Adipocyte (in vitro differentiated cells): ENCODE measurements around the gene TCERG1L.

Experiments
- DNase-seq: peaks from one replicate; pipeline ENCODE4 v3.0.0-alpha.2; 2015; ENCODE audit warnings: low read depth
- H3K27me3 ChIP-seq: replicated peaks from 2 replicates; pipeline ENCODE4 v1.7.0; 2013; ENCODE audit warnings: mild to moderate bottlenecking, low read length, moderate library complexity; ENCODE audit not compliant: control insufficient read depth, insufficient read depth
- H3K36me3 ChIP-seq: 2 replicates; pipeline ENCODE4 v1.7.0; 2013; ENCODE audit warnings: low read length, mild to moderate bottlenecking, moderate library complexity; ENCODE audit not compliant: control insufficient read depth, insufficient read depth, severe bottlenecking
- H3K4me1 ChIP-seq: 2 replicates; pipeline ENCODE4 v1.7.0; 2013; ENCODE audit warnings: mild to moderate bottlenecking, low read length, moderate library complexity; ENCODE audit not compliant: control insufficient read depth, insufficient read depth
- H3K4me3 ChIP-seq: 2 replicates; pipeline ENCODE4 v1.7.0; 2013; ENCODE audit warnings: mild to moderate bottlenecking, low read length, moderate library complexity
- H3K9ac ChIP-seq: 2 replicates; pipeline ENCODE4 v1.7.0; 2013; ENCODE audit warnings: mild to moderate bottlenecking, low read length, moderate library complexity
- H3K9me3 ChIP-seq: 2 replicates; pipeline ENCODE4 v1.7.0; 2013; ENCODE audit warnings: mild to moderate bottlenecking, low read length, moderate library complexity; ENCODE audit not compliant: control insufficient read depth

The TCERG1L gene

DNA sequence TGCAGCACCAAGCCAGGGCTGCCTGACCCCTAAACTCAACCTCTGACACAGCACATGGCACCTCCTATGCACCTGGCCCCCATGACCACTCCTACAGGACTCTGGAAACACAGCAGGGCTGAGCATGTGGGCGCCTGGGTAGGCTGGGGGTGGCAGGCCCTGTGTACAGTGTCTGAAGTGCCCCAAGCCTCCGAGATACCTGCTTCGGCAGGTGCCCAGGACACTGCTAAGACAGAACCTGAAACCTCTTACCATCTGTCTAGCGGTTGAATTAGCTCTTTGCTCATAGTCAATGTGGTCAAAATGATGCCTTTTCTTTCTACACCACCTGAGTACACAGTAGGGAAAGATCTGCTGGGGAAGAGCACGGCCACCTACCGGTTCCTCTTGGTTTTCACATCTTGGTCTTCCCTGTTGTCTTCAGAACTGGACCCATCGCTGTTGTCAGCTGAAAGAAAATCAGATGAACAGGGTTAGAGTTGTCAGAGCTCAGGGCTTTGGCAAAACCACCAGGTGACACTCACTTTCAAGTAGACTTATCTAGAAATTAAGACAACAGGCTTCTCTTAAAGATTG is 177.4 kb downstream of the TCERG1L start:
- DNase-seq, result no peak
- H3K9me3 ChIP-seq, result no peaks in the 10 kb centered on the region
- H3K36me3 ChIP-seq, result no peaks in the 10 kb centered on the region
- H3K27me3 ChIP-seq, result peaks cover 4% of the 10 kb centered on the region
- no peak overlapping the region for H3K9ac ChIP-seq
- no peaks in the 10 kb centered on the region for H3K4me1 ChIP-seq
- H3K4me3 ChIP-seq, result no peak overlapping the region

- no peaks in the 10 kb centered on the region for H3K9me3 ChIP-seq
- H3K36me3 ChIP-seq, result no peaks in the 10 kb centered on the region
- H3K27me3 ChIP-seq, result peaks cover 4% of the 10 kb centered on the region
- no peak overlapping the region for H3K9ac ChIP-seq
- no peak for DNase-seq
- no peak overlapping the region for H3K4me3 ChIP-seq
- H3K4me1 ChIP-seq, result no peaks in the 10 kb centered on the region
These were observed 178.8 kb downstream of the TCERG1L start for GRCh38 chr10:131132681-131133080.

DNA sequence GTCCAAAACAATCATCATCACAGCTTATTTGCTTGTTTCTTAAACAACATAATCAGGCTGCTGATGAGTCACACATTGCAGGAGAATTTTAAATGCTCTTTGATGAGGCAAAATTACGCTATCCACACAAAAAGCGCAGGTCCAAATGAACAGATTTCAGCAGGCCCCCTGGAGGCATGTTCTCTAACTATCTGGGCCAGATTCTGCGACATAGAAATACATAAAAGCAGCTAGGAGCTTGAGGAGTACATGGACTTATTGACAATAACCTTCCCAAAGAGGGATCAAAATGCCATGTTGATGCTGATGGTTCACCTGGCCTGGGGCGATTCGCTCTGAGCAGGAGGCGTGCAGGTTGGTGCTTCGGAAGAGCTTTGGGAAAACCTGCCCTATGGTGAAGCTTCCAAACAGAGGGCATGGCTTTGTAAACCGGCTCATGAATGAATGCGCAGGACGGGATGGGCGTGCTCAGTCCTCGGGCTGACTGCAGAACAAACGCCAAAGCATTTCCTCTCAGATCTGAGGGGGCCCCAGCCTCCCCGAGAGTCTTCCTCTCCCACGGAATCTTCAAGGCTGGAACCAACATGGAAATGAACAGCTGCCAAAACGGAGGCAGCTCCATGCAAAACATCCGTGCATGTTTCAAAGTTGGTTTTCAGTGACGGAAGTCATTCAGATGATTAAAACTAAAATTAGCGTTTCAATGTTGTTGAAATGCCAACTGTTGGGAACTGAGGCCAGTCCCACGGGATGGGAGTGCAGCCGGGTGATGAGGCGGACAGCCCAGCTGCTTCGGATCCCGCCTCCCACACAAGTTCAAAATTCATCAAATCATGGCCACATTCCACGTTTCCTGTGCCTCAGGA is 179.6 kb downstream of the TCERG1L start:
- Histone ChIP-seq H3K27me3 (peaks cover 4% of the 10 kb centered on the region), H3K9me3 (no peaks in the 10 kb centered on the region), H3K36me3 (no peaks in the 10 kb centered on the region), H3K9ac (no peak overlapping the region), H3K4me3 (no peak overlapping the region), H3K4me1 (no peaks in the 10 kb centered on the region)
- no peak for DNase-seq

- H3K4me3 ChIP-seq, result no peak overlapping the region
- H3K27me3 ChIP-seq, result peaks cover 4% of the 10 kb centered on the region
- H3K36me3 ChIP-seq, result no peaks in the 10 kb centered on the region
These were observed 181.5 kb downstream of the TCERG1L start for GRCh38 chr10:131130025-131130424.

GRCh38 chr10:131129544-131129943 is 182.0 kb downstream of the TCERG1L start:
- H3K36me3 ChIP-seq, result no peaks in the 10 kb centered on the region
- H3K27me3 ChIP-seq, result peaks cover 4% of the 10 kb centered on the region
- H3K9ac ChIP-seq, result no peak overlapping the region
- no peaks in the 10 kb centered on the region for H3K4me1 ChIP-seq
- H3K4me3 ChIP-seq, result no peak overlapping the region
- no peak for DNase-seq
- no peaks in the 10 kb centered on the region for H3K9me3 ChIP-seq

More at GRCh38 chr10:131130025-131130424, 181.5 kb downstream of the TCERG1L start:
- Histone ChIP-seq H3K9me3 (no peaks in the 10 kb centered on the region), H3K4me1 (no peaks in the 10 kb centered on the region), H3K9ac (no peak overlapping the region)
- DNase-seq, result no peak

GRCh38 chr10:131128731-131129130 is 182.8 kb downstream of the TCERG1L start:
- Histone ChIP-seq H3K27me3 (peaks cover 4% of the 10 kb centered on the region), H3K9ac (no peak overlapping the region), H3K9me3 (no peaks in the 10 kb centered on the region), H3K36me3 (no peaks in the 10 kb centered on the region), H3K4me3 (no peak overlapping the region), H3K4me1 (no peaks in the 10 kb centered on the region)
- DNase-seq, result no peak

GRCh38 chr10:131127610-131128009 is 183.9 kb downstream of the TCERG1L start:
- no peaks in the 10 kb centered on the region for H3K4me1 ChIP-seq
- H3K4me3 ChIP-seq, result no peak overlapping the region
- DNase-seq, result no peak
- H3K9me3 ChIP-seq, result peaks cover under 1% of the 10 kb centered on the region
- H3K9ac ChIP-seq, result no peak overlapping the region
- H3K27me3 ChIP-seq, result peaks cover 4% of the 10 kb centered on the region
- H3K36me3 ChIP-seq, result no peaks in the 10 kb centered on the region

DNA sequence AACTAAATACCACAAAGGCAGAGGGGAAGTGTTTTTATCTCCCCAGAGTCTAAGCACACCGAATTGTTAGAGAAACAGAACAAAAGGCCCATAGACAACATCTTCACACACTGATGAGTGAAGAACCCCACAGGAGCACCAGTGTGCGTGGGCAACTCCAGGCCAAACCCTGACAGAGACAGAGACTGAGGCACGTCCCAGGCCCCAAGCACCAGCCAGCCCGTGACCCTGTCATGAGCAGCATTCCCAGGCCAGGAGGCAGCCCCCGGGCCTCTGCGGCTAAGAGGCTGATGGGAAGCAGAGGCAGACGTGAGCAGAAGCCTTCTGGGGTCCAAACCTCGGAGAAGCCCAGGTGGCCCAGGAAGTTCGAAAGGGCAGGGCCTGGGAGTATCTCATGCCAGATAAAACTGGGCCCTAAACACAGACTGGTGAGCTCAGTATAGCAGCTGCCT is 184.4 kb downstream of the TCERG1L start:
- peaks cover 5% of the 10 kb centered on the region for H3K9me3 ChIP-seq
- no peak overlapping the region for H3K9ac ChIP-seq
- H3K36me3 ChIP-seq, result no peaks in the 10 kb centered on the region
- no peaks in the 10 kb centered on the region for H3K4me1 ChIP-seq
- peaks cover 4% of the 10 kb centered on the region for H3K27me3 ChIP-seq
- H3K4me3 ChIP-seq, result no peak overlapping the region
- DNase-seq, result no peak

GRCh38 chr10:131126321-131127137 is 185.0 kb downstream of the TCERG1L start:
- Histone ChIP-seq H3K9me3 (peaks cover 6% of the 10 kb centered on the region), H3K27me3 (peaks cover 4% of the 10 kb centered on the region), H3K9ac (no peak overlapping the region), H3K4me1 (no peaks in the 10 kb centered on the region), H3K36me3 (no peaks in the 10 kb centered on the region), H3K4me3 (no peak overlapping the region)
- DNase-seq, result no peak

DNA sequence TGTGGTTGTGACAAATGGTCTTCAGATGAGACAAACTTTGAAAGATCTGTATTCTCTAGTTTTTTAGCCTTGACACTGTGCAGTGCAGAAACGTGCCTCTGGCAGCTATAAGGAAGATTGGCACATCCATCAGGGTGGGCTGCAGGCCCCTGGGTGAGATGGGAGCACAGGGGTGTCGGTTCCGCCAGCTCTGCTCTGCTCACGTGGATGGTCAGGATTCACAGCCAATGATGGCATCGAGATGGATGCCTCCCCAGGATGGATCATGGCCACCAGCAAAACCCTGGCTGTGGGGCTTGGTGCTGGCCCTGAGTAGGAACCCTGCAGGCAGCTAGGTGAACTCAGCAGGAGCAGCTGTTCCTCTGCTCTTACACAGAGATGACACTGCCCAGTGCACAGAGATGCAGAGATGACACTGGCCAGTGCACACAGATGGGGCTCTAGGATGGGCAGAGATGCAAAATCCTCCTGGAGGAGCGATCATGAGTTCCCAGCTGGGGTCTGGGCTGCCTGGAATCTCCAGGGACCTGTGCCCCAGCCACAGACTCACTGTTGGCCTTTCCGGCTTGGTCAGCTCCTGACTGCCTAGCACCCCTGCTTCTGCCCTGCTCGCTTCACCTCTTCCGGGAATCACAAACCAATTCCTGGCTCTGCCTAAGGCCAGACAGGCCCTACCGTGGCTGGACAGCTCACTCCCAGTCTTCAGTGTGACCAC is 185.9 kb downstream of the TCERG1L start:
- Histone ChIP-seq H3K9me3 (peaks cover 6% of the 10 kb centered on the region), H3K4me3 (no peak overlapping the region), H3K36me3 (no peaks in the 10 kb centered on the region), H3K4me1 (no peaks in the 10 kb centered on the region), H3K27me3 (no peaks in the 10 kb centered on the region), H3K9ac (no peak overlapping the region)
- DNase-seq, result no peak
